Left kidney (tissue), 2 donors: Measurements from ENCODE around the gene TEPSIN. TPM values are rescaled to one million over a fixed set of nuclear protein-coding genes. Genes with fewer than 3 reads are reported as not detected.

Experiments used
- DNase-seq: peaks from one replicate; pipeline ENCODE4 v3.0.0-alpha.2; 2013
- polyA plus RNA-seq: library from polyadenylated mRNA; unstranded; fragments of 120-200 nt; gene quantifications from one replicate; pipeline ENCODE4 v1.2.1, GENCODE V29; 2013; ENCODE audit not compliant: insufficient read length

Gene TEPSIN
- polyA plus RNA-seq, 1 donor, result 18.4 TPM

GRCh38 chr17:81183807-81184206, 55.0 kb downstream of the TEPSIN start:
- DNase-seq, result no peak

DNA sequence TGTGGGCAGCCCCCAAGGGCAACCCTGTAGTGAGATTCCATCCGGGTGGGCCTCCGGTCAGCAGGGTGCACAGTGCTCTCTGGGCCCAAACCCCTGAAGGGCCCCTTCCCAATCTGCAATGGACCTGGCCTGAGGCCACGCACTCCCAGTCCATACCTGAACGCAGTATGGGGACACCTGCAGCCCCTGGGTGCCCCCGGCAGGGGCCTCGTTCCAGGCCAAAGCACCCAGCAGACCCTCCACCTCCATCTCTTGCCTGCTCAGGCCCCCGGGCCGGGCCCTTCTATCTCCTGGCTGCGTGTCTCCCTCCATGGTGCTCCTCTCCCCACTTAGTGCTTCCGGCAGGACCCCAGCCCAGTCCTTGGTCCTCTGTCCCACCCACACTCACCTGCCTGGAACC, 55.5 kb downstream of the TEPSIN start:
- no peak for DNase-seq

DNA sequence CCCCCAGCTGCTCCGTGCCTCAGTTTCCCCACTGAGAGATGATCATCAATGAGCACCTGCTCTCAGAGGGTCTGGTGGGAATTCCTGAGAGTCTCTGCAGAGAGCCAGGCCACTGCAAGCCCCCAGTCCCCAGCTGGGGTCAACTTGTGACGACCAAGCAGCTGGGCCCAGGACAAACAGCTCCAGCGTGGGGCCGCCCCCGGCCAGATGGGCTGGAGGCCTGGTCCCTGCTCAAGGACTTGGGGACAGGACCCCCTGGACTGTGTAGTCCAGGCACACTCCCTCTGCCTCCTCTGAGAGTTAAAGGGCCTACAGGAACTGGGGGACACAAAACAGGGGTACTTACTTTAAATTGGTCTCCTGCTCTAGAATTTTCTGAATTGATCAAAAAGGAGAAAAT, 56.3 kb downstream of the TEPSIN start:
- DNase-seq, result no peak

- no peak for DNase-seq
These were observed 57.1 kb downstream of the TEPSIN start for GRCh38 chr17:81181811-81182185.

GRCh38 chr17:81180836-81181810, 57.7 kb downstream of the TEPSIN start:
- DNase-seq, result no peak

- DNase-seq, result no peak
These were observed 59.0 kb downstream of the TEPSIN start for GRCh38 chr17:81179861-81180260.

- no peak for DNase-seq
These were observed 59.6 kb downstream of the TEPSIN start for GRCh38 chr17:81179220-81179619.

Other genes starting within 250 kb of the TEPSIN start
- 28.4 TPM for gene CHMP6, start 247.2 kb downstream of the TEPSIN start, polyA plus RNA-seq
- gene BAIAP2, start 203.9 kb downstream of the TEPSIN start, polyA plus RNA-seq, result 37.2 TPM
- 0.33 TPM for gene PVALEF, start 73.5 kb downstream of the TEPSIN start, polyA plus RNA-seq
- 3.9 TPM for gene AATK, start 72.8 kb downstream of the TEPSIN start, polyA plus RNA-seq
- 15.7 TPM for gene CEP131, start 16.1 kb downstream of the TEPSIN start, polyA plus RNA-seq
- gene NDUFAF8, start 263 bp upstream of the TEPSIN start, polyA plus RNA-seq, result 39.9 TPM
- 56.3 TPM for gene SLC38A10, start 56.3 kb upstream of the TEPSIN start, polyA plus RNA-seq
- gene BAHCC1, start 156.4 kb upstream of the TEPSIN start, polyA plus RNA-seq, result 17.9 TPM